ENCODE results near the gene ZNF511. TPM values are rescaled to one million over a fixed set of nuclear protein-coding genes. Genes with fewer than 3 reads are reported as not detected.

The ZNF511 gene
- total RNA-seq, 1 donor from 2014 or later: 51.9 TPM

DNA sequence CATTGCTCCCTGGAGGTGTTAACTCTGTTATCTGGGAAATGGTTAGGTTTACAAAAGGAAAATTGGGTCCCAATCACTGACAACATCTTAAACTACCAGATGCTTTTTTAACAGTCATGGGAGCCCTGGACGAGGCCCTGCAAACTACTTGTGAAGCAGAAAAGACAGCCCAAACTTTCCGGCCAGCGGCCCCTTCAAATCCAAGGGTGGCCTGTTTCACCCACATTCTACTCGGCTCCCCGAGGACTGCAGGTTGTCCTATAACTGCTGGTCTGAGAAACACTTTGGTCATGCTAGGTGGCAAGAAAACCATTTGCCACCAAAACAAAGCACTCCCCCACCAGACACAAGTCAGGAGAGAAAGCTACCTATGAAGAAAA lies 2.6 kb upstream of the ZNF511 start:
- no peak overlapping the region for H3K4me3 Mint-ChIP-seq
- peaks cover 19% of the 10 kb centered on the region for H3K4me1 Mint-ChIP-seq (ENCODE audit: unreplicated experiment)

DNA sequence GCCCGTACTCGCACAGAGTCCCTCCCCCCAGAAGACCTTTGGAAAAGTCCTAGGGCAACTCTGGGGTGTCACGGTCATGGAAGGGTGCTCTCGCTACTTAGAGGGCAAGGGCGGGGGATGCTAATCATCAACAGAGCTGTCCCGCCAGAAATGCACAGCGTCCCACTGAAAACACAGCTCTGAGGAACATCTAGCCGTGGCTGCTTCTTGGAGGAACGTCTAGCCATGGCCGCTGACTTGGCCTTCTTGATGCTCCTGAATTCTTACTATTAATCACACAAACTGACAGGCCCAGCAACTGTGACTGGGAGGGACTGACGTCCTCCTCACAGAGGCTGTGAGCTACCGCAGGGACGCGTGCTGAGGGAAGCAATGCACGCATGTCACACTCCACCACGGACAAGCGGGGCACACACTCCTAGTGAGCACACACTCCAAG lies 1.8 kb upstream of the ZNF511 start:
- Mint-ChIP-seq H3K36me3 (peaks cover 7% of the 10 kb centered on the region), H3K9me3 (no peaks in the 10 kb centered on the region), H3K27ac (peak overlapping the region; percentile 100), H3K27me3 (peaks cover 5% of the 10 kb centered on the region), H3K4me1 (ENCODE audit: unreplicated experiment) (peaks cover 19% of the 10 kb centered on the region), H3K4me3 (peak overlapping the region; percentile 69)
- TF ChIP-seq, protein P1, sequence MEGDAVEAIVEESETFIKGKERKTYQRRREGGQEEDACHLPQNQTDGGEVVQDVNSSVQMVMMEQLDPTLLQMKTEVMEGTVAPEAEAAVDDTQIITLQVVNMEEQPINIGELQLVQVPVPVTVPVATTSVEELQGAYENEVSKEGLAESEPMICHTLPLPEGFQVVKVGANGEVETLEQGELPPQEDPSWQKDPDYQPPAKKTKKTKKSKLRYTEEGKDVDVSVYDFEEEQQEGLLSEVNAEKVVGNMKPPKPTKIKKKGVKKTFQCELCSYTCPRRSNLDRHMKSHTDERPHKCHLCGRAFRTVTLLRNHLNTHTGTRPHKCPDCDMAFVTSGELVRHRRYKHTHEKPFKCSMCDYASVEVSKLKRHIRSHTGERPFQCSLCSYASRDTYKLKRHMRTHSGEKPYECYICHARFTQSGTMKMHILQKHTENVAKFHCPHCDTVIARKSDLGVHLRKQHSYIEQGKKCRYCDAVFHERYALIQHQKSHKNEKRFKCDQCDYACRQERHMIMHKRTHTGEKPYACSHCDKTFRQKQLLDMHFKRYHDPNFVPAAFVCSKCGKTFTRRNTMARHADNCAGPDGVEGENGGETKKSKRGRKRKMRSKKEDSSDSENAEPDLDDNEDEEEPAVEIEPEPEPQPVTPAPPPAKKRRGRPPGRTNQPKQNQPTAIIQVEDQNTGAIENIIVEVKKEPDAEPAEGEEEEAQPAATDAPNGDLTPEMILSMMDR (conservative IDR thresholded peaks at IDR 0.05): no peak
- no peak for DNase-seq (ENCODE audit: extremely low spot score, unreplicated experiment)

More for the DNA sequence above, 2.6 kb upstream of the ZNF511 start:
- DNase-seq (ENCODE audit: extremely low spot score, unreplicated experiment): no peak
- no peaks in the 10 kb centered on the region for H3K9me3 Mint-ChIP-seq
- no peak overlapping the region for H3K27ac Mint-ChIP-seq
- H3K27me3 Mint-ChIP-seq: peaks cover 5% of the 10 kb centered on the region
- TF ChIP-seq, protein P1 (conservative IDR thresholded peaks at IDR 0.05): no peak
- H3K36me3 Mint-ChIP-seq: peaks cover 7% of the 10 kb centered on the region

DNA sequence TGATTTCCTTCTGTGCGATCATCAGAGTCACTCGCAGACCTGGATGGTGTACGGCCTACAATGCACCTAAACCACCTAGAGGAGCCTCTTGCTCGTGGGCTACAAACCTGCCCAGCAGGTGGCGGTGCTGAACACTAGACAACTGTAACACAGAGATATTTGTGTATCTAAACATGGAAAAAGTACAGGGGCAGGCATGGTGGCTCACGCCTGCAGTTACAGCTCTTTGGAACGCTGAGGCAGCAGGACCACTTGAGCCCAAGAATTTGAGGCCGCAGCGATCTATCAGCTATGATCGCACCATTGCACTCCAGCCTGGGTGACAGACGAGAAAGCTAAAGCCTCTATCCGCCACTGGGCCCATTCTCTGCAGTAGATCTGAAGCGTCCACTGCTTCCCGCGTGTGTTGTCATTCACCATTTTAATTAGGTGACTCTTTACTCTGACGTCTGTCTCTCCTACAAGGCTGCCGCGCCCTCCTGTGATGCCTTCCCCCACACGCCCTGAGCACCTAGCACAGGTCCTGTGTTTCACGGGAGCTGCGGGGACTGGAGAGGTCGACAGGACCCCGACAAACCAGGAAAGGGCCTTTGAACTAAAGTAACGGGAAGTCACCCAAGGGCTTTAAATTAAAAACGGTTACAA lies 816 bp upstream of the ZNF511 start:
- Mint-ChIP-seq H3K27ac (peak overlapping the region; percentile 100), H3K4me1 (ENCODE audit: unreplicated experiment) (peaks cover 19% of the 10 kb centered on the region), H3K36me3 (peaks cover 7% of the 10 kb centered on the region), H3K4me3 (peak overlapping the region; percentile 100), H3K9me3 (no peaks in the 10 kb centered on the region), H3K27me3 (peaks cover 5% of the 10 kb centered on the region)
- DNase-seq (ENCODE audit: extremely low spot score, unreplicated experiment): peak; percentile 83
- TF ChIP-seq, protein P1 (conservative IDR thresholded peaks at IDR 0.05): peak; percentile 75

DNA sequence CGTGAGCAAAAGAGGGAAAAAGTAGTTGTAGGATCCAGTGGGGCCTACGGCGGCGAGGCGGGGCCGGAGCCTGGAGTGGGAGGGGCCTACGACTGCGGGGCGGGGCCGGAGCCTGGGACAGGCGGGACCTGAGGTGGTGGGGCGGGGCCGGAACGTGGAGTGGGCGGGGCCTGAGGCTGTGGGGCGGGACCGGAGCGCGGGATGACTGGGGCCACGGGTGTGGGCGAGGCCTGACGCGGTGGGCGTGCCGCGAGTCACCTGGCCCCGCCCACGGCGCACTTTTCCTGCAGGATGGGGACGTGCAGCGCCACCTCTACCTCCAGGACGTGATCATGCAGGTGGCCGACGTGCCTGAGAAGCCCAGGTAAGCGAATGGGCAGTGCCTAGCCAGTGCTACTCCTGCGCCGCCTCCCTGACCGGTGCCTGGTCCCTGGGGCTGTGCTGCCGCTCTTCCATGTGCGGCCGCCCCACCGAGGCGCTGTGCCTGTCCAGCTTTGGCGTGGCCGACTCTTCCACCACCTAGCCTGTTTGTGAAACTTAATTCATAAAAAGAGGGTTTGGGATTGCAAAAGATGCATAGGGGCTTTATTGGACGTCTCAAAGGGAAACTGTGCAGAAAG lies 496 bp downstream of the ZNF511 start:
- peaks cover 19% of the 10 kb centered on the region for H3K4me1 Mint-ChIP-seq (ENCODE audit: unreplicated experiment)
- TF ChIP-seq, protein P1 (conservative IDR thresholded peaks at IDR 0.05): no peak
- peaks cover 7% of the 10 kb centered on the region for H3K36me3 Mint-ChIP-seq
- H3K9me3 Mint-ChIP-seq: no peaks in the 10 kb centered on the region
- peak; percentile 95 for DNase-seq (ENCODE audit: extremely low spot score, unreplicated experiment)
- peaks cover 5% of the 10 kb centered on the region for H3K27me3 Mint-ChIP-seq
- H3K27ac Mint-ChIP-seq: peak overlapping the region; percentile 69
- H3K4me3 Mint-ChIP-seq: peak overlapping the region; percentile 79

DNA sequence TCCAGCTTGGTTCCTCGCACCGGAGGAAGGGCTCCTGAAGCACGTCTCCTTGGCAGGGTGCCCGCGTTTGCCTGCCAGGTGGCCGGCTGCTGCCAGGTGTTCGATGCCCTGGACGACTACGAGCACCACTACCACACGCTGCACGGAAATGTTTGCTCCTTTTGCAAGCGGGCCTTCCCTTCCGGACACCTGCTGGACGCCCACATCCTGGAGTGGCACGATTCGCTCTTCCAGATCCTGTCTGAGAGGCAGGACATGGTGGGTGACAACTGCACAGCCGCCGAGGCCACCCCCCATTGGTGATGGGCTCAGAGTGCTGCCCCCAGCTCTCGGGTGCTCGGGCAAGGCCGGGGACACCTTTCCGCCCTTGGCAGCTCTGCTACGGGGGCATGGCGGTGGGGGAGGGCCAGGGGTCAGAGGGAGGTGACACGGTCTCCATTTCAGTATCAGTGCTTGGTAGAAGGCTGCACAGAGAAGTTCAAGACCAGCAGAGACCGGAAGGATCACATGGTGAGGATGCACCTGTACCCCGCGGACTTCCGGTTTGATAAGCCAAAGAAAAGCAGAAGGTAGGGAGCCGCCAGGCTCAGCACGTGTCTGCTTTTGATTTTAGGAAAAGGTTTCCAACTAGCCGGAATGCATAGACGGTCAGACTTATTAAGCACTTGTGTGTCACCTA lies 1.1 kb downstream of the ZNF511 start:
- TF ChIP-seq, protein P1 (conservative IDR thresholded peaks at IDR 0.05): no peak
- peaks cover 18% of the 10 kb centered on the region for H3K4me1 Mint-ChIP-seq (ENCODE audit: unreplicated experiment)
- H3K4me3 Mint-ChIP-seq: peak overlapping the region; percentile 79
- H3K36me3 Mint-ChIP-seq: peaks cover 7% of the 10 kb centered on the region
- DNase-seq (ENCODE audit: extremely low spot score, unreplicated experiment): no peak
- peaks cover 5% of the 10 kb centered on the region for H3K27me3 Mint-ChIP-seq
- H3K27ac Mint-ChIP-seq: peak overlapping the region; percentile 69
- no peaks in the 10 kb centered on the region for H3K9me3 Mint-ChIP-seq

All from type B pancreatic cell (in vitro differentiated cells).